Loucy (cell line): ENCODE data around the gene PAN2.

Experiments
- CTCF ChIP-seq: fragments of 200-600 bp; sonication (generic); conservative IDR thresholded peaks from 2 replicates; pipeline ENCODE4 v1.5.1; 2014; ENCODE audit warnings: mild to moderate bottlenecking, antibody characterized with exemption, low read length
- EZH2phosphoT487 ChIP-seq: fragments of 200-600 bp; IDR thresholded peaks from 2 replicates; pipeline ENCODE4 v1.6.1; 2018; ENCODE audit warnings: antibody characterized with exemption, mild to moderate bottlenecking, moderate library complexity, borderline replicate concordance

- TF ChIP-seq CTCF (no peak), EZH2phosphoT487 (no peak)
These were observed 4.7 kb upstream of the PAN2 start, which contains the start of gene IL23A for GRCh38 chr12:56338308-56339157.
